Upper lobe of left lung (tissue), 6 donors: Measurements from ENCODE around the gene MAN2A2. TPM values are rescaled to one million over a fixed set of nuclear protein-coding genes. Genes with fewer than 3 reads are reported as not detected.

Source experiments
- ATAC-seq, 2 donors: fragments of 200-7000 bp; cut with Tn5 transposase; one replicate each; pipeline ENCODE4 v1.9.1; 2022; ENCODE audit warnings: mild to moderate bottlenecking in 2 of 2, moderate library complexity in 2 of 2; ENCODE audit not compliant: low FRiP score in 2 of 2
- DNase-seq, 2 donors: peaks; one replicate each; pipeline ENCODE4 v3.0.0-alpha.2; 2019 to 2020
- H3K27ac ChIP-seq, 4 donors: fragments of 200-600 bp; sonication (generic); one replicate each; pipeline ENCODE4 v1.5.1; 2016 to 2019
- H3K27me3 ChIP-seq, 4 donors: fragments of 200-600 bp; sonication (generic); one replicate each; pipeline ENCODE4 v1.5.1; 2017 to 2019
- H3K36me3 ChIP-seq, 4 donors: fragments of 200-600 bp; sonication (generic); one replicate each; pipeline ENCODE4 v1.5.1; 2016 to 2019
- H3K4me1 ChIP-seq, 4 donors: fragments of 200-600 bp; sonication (generic); one replicate each; pipeline ENCODE4 v1.5.1; 2018 to 2019
- H3K4me3 ChIP-seq, 4 donors: fragments of 200-600 bp; sonication (generic); one replicate each; pipeline ENCODE4 v1.5.1; 2017 to 2019; ENCODE audit warnings: mild to moderate bottlenecking in 2 of 4, moderate library complexity in 1 of 4
- H3K9me3 ChIP-seq, 4 donors: fragments of 200-600 bp; sonication (generic); one replicate each; pipeline ENCODE4 v1.5.1; 2018 to 2019
- CTCF ChIP-seq, 6 experiments: fragments of 450-650 bp in 4 of 6; fragments of 200-600 bp in 2 of 6; sonication (generic) in 2 of 6; IDR thresholded peaks; one replicate each; pipeline ENCODE4 v1.5.1; 2016 to 2019; ENCODE audit warnings: antibody characterized with exemption in 6 of 6
- EP300 ChIP-seq, 4 donors: sonication (generic); formaldehyde crosslinking; IDR thresholded peaks; one replicate each; pipeline ENCODE4 v1.5.1; 2017; ENCODE audit warnings: antibody characterized with exemption in 4 of 4, control low read depth in 2 of 4
- POLR2A ChIP-seq, 4 donors: fragments of 450-650 bp; IDR thresholded peaks; one replicate each; pipeline ENCODE4 v1.5.1; 2016 to 2017; ENCODE audit warnings: antibody characterized with exemption in 4 of 4, mild to moderate bottlenecking in 2 of 4
- POLR2AphosphoS5 ChIP-seq, 2 donors: sonication (generic); formaldehyde crosslinking; IDR thresholded peaks; one replicate each; pipeline ENCODE4 v1.5.1; 2017; ENCODE audit warnings: antibody characterized with exemption in 2 of 2
- WGBS, 2 donors: methylation state at CpG; one replicate each; pipeline ENCODE4 v1.1.5; 2017 to 2018; 5-methylcytosine and 5-hydroxymethylcytosine counted together
- total RNA-seq, 6 donors: library from RNA; depleted of rRNA in 4 of 6; stranded (reverse); fragments of >200 nt in 4 of 6; gene quantifications; one replicate each; pipeline versions ENCODE4 v1.1.0 to v1.2.1, GENCODE V29; 2016 to 2021
- donor health status: DM: no; HTN: no; CAD: no; lungs with moderate emphysema.
- donor health status: DM: no; HTN: yes; CAD: no; lungs with severe emphysema.

Gene MAN2A2
- total RNA-seq, 6 donors from 2014 or later: 36.8 to 219 (median 90.1) TPM

- no peak for ATAC-seq
Measured at GRCh38 chr15:90936823-90937222, 33.7 kb downstream of the MAN2A2 start.

GRCh38 chr15:90938261-90938660 is 35.2 kb downstream of the MAN2A2 start:
- Histone ChIP-seq H3K27me3 (no peaks in the 10 kb centered on the region), H3K36me3 (peaks cover 38 to 59% (median 52%) of the 10 kb centered on the region in 4 donors), H3K27ac (no peak overlapping the region), H3K9me3 (no peaks in the 10 kb centered on the region), H3K4me3 (no peak overlapping the region), H3K4me1 (peaks cover 21 to 30% (median 25%) of the 10 kb centered on the region in 4 donors)
- ATAC-seq: no peak
- TF ChIP-seq EP300 (IDR thresholded peaks at IDR 0.05) (no peak), POLR2A (IDR thresholded peaks at IDR 0.05) (no peak), CTCF (IDR thresholded peaks at IDR 0.05) (no peak)
- DNase-seq: no peak
- WGBS, 2 donors: 93% methylated on average over 5 of the region's 5 CpGs

More at GRCh38 chr15:90936823-90937222, 33.7 kb downstream of the MAN2A2 start:
- H3K36me3 ChIP-seq: peaks cover 26 to 45% (median 38%) of the 10 kb centered on the region in 4 donors
- H3K27ac ChIP-seq: no peak overlapping the region
- H3K9me3 ChIP-seq: no peaks in the 10 kb centered on the region
- 82 to 85% methylated on average over 1 of the region's 1 CpG for WGBS, 2 donors
- TF ChIP-seq EP300 (IDR thresholded peaks at IDR 0.05) (no peak), POLR2AphosphoS5 (IDR thresholded peaks at IDR 0.05) (no peak), POLR2A (IDR thresholded peaks at IDR 0.05) (no peak), CTCF (IDR thresholded peaks at IDR 0.05) (no peak)
- H3K4me3 ChIP-seq: no peak overlapping the region
- no peak for DNase-seq
- peaks cover 30 to 43% (median 31%) of the 10 kb centered on the region in 4 donors for H3K4me1 ChIP-seq
- H3K27me3 ChIP-seq: no peaks in the 10 kb centered on the region

GRCh38 chr15:90939756-90940155 is 36.7 kb downstream of the MAN2A2 start:
- peaks cover 48 to 74% (median 66%) of the 10 kb centered on the region in 4 donors for H3K36me3 ChIP-seq
- H3K27ac ChIP-seq: no peak overlapping the region
- ATAC-seq: no peak
- no peak overlapping the region for H3K4me3 ChIP-seq
- no peak for DNase-seq
- 81 to 82% methylated on average over 6 to 7 of the region's 7 CpGs for WGBS, 2 donors
- TF ChIP-seq CTCF (IDR thresholded peaks at IDR 0.05): no peak
- no peak for TF ChIP-seq EP300 (IDR thresholded peaks at IDR 0.05)
- TF ChIP-seq POLR2AphosphoS5 (IDR thresholded peaks at IDR 0.05): no peak
- TF ChIP-seq POLR2A (IDR thresholded peaks at IDR 0.05): no peak
- no peaks in the 10 kb centered on the region for H3K27me3 ChIP-seq
- no peaks in the 10 kb centered on the region for H3K9me3 ChIP-seq
- H3K4me1 ChIP-seq: peaks cover 13 to 17% (median 14%) of the 10 kb centered on the region in 4 donors

GRCh38 chr15:90941038-90941437 is 37.9 kb downstream of the MAN2A2 start:
- Histone ChIP-seq H3K4me1 (peaks cover 5 to 8% (median 7%) of the 10 kb centered on the region in 4 donors), H3K27ac (no peak overlapping the region), H3K27me3 (no peaks in the 10 kb centered on the region), H3K9me3 (no peaks in the 10 kb centered on the region), H3K36me3 (peaks cover 55 to 85% (median 77%) of the 10 kb centered on the region in 4 donors), H3K4me3 (no peak overlapping the region)
- 100% methylated on average over 4 of the region's 4 CpGs; no CpG with 5 or more reads in 1 of the 2 donors for WGBS, 2 donors
- no peak for TF ChIP-seq EP300 (IDR thresholded peaks at IDR 0.05)
- no peak for TF ChIP-seq CTCF (IDR thresholded peaks at IDR 0.05)
- no peak for TF ChIP-seq POLR2AphosphoS5 (IDR thresholded peaks at IDR 0.05)
- TF ChIP-seq POLR2A (IDR thresholded peaks at IDR 0.05): no peak
- ATAC-seq (no peak), DNase-seq (no peak)
